OCI-LY7 (cell line): ENCODE data around the gene HACD2. TPM values are rescaled to one million over a fixed set of nuclear protein-coding genes. Genes with fewer than 3 reads are reported as not detected.
A peak's percentile ranks its signal among the peaks of the same experiment; 100 is the strongest.

Source experiments
- BruUV-seq: library from RNA; stranded (reverse); fragments of 400-500 nt; replicated peaks from 2 replicates; lab custom pipeline; 2021; lab: Mats Ljungman, UMichigan
- CTCF ChIA-PET: fragments of 300-600 bp; sonication (Branson Sonifier 250); formaldehyde crosslinking; loops from one replicate; lab custom pipeline; 2022; ENCODE audit warnings: antibody characterized with exemption; ENCODE audit not compliant: unreplicated experiment; lab: Charles Lee
- POLR2A ChIA-PET: fragments of 300-600 bp; sonication (Branson Sonifier 250); formaldehyde crosslinking; loops from one replicate; lab custom pipeline; 2022; ENCODE audit warnings: antibody characterized with exemption; lab: Charles Lee
- DNase-seq: peaks from one replicate; pipeline ENCODE4 v3.0.0-alpha.2; 2015; ENCODE audit warnings: low spot score
- H2AFZ ChIP-seq: fragments of 200-600 bp; sonication (generic), shearing (Covaris generic); 2 replicates; pipeline ENCODE4 v1.6.1; 2014; ENCODE audit warnings: mild to moderate bottlenecking, antibody characterized with exemption, low read length, moderate library complexity
- H3K27ac ChIP-seq: fragments of 200-600 bp; sonication (generic); 2 replicates; pipeline ENCODE4 v1.5.1; 2014; ENCODE audit warnings: mixed run types, low read depth, mild to moderate bottlenecking, moderate library complexity, low read length, inconsistent platforms; ENCODE audit not compliant: poor library complexity, severe bottlenecking
- H3K36me3 ChIP-seq: fragments of 200-600 bp; sonication (generic); 2 replicates; pipeline ENCODE4 v1.6.1; 2014; ENCODE audit warnings: mild to moderate bottlenecking, antibody characterized with exemption, low read length, moderate library complexity, mixed read lengths; ENCODE audit not compliant: insufficient read depth
- H3K4me1 ChIP-seq: fragments of 200-600 bp; sonication (generic); 2 replicates; pipeline ENCODE4 v1.5.1; 2014; ENCODE audit warnings: mild to moderate bottlenecking, low read length; ENCODE audit not compliant: insufficient read depth, poor library complexity, severe bottlenecking
- H3K4me2 ChIP-seq: fragments of 200-600 bp; sonication (generic); 2 replicates; pipeline ENCODE4 v1.6.1; 2014; ENCODE audit warnings: mild to moderate bottlenecking, low read length
- H3K4me3 ChIP-seq: fragments of 200-600 bp; sonication (generic); 2 replicates; pipeline ENCODE4 v1.5.1; 2014; ENCODE audit warnings: mild to moderate bottlenecking, low read depth, low read length; ENCODE audit not compliant: poor library complexity, severe bottlenecking
- H3K79me2 ChIP-seq: fragments of 200-600 bp; sonication (generic); 2 replicates; pipeline ENCODE4 v1.6.1; 2016; ENCODE audit warnings: low read depth, mild to moderate bottlenecking, low read length, moderate library complexity, mixed read lengths; ENCODE audit not compliant: insufficient read depth
- H3K9me2 ChIP-seq: fragments of 200-600 bp; sonication (generic); 2 replicates; pipeline ENCODE4 v1.6.1; 2016; ENCODE audit warnings: mild to moderate bottlenecking, low read length, mixed read lengths; ENCODE audit not compliant: insufficient read depth
- H3K9me3 ChIP-seq: fragments of 200-600 bp; sonication (generic); 2 replicates; pipeline ENCODE4 v1.6.1; 2014; ENCODE audit warnings: mild to moderate bottlenecking, mixed run types, low read length, mixed read lengths
- H4K20me1 ChIP-seq: fragments of 200-600 bp; sonication (generic); 2 replicates; pipeline ENCODE4 v1.6.1; 2014; ENCODE audit warnings: mild to moderate bottlenecking, antibody characterized with exemption, low read length, moderate library complexity, mixed read lengths; ENCODE audit not compliant: insufficient read depth
- CTCF ChIP-seq: fragments of 200-600 bp; sonication (generic); conservative IDR thresholded peaks from 2 replicates; pipeline ENCODE4 v1.5.1; 2014; ENCODE audit warnings: mild to moderate bottlenecking, antibody characterized with exemption, low read length, moderate library complexity, mixed read lengths
- EZH2phosphoT487 ChIP-seq: fragments of 200-600 bp; sonication (generic); IDR thresholded peaks from 2 replicates; pipeline ENCODE4 v1.6.1; 2018; ENCODE audit warnings: low read depth, borderline replicate concordance, mild to moderate bottlenecking, mixed run types, antibody characterized with exemption, low read length, moderate library complexity, mixed read lengths
- intact Hi-C: fragments of 100-400 bp; cut with micrococcal nuclease; formaldehyde crosslinking; loops from one replicate; pipeline ENCODE4 v1.10.0; 2022; ENCODE audit not compliant: unreplicated experiment
- total RNA-seq, 2 experiments: library from RNA; depleted of rRNA in 1 of 2; stranded (reverse); fragments of >200 nt in 1 of 2; shearing (Covaris generic) in 1 of 2; gene quantifications; 2 replicates each; pipeline ENCODE4 v1.2.3, GENCODE V29; 2014 to 2022

HACD2 gene
- total RNA-seq, 2 experiments from 2014 or later, result 10.2 to 22.5 TPM

DNA sequence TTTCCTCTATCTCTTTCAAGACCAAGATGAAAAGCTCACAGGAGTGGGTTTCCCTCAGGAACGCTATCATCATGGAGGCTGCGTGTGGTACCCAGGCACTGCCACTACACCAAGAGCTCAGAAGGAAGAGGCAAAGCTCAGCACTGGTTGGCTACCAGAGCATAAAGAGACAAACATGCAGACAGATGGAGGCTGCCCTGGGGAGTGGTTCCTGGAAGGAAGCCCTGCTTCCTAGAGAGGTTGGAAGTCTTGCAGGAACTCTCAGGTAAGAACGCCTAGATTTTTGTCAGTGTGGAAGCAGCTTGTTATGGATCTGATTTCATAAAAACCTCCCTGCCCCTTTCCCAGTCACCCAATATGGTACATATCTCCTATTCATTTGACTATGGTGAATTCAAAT lies 86.1 kb downstream of the HACD2 start:
- H2AFZ ChIP-seq, result no peak overlapping the region
- no TSS peak for BruUV-seq
- H3K4me1 ChIP-seq, result no peaks in the 10 kb centered on the region
- no peak overlapping the region for H3K4me2 ChIP-seq
- ChIA-PET POLR2A (interaction anchor here (0.8 to 1.5 kb wide), 2 partner anchors 10 to 44 kb away, joined by 4 to 5 read pairs; no protein-coding TSS in a partner anchor), CTCF (no interaction called here)
- H4K20me1 ChIP-seq, result no peaks in the 10 kb centered on the region
- TF ChIP-seq CTCF (no peak), EZH2phosphoT487 (no peak)
- H3K4me3 ChIP-seq, result no peak overlapping the region
- H3K79me2 ChIP-seq, result no peaks in the 10 kb centered on the region
- intact Hi-C loops, result no loop called here
- no peak overlapping the region for H3K27ac ChIP-seq
- H3K9me3 ChIP-seq, result no peaks in the 10 kb centered on the region
- no peaks in the 10 kb centered on the region for H3K9me2 ChIP-seq
- no peaks in the 10 kb centered on the region for H3K36me3 ChIP-seq
- no peak for DNase-seq

GRCh38 chr3:123493912-123494311 lies 90.9 kb downstream of the HACD2 start:
- Histone ChIP-seq H3K4me1 (no peaks in the 10 kb centered on the region), H3K9me3 (no peaks in the 10 kb centered on the region), H4K20me1 (no peaks in the 10 kb centered on the region), H3K4me2 (no peak overlapping the region), H2AFZ (no peak overlapping the region), H3K36me3 (no peaks in the 10 kb centered on the region), H3K27ac (no peak overlapping the region), H3K9me2 (no peaks in the 10 kb centered on the region), H3K79me2 (no peaks in the 10 kb centered on the region), H3K4me3 (no peak overlapping the region)
- POLR2A ChIA-PET, result interaction anchor here (0.6 to 1.5 kb wide), 2 partner anchors 11 to 232 kb away, joined by 3 to 4 read pairs; no protein-coding TSS in a partner anchor
- CTCF ChIA-PET, result no interaction called here
- BruUV-seq, result TSS peak; percentile 38
- TF ChIP-seq EZH2phosphoT487, result no peak
- TF ChIP-seq CTCF, result no peak
- intact Hi-C loops, result no loop called here
- no peak for DNase-seq

GRCh38 chr3:123491966-123492587 lies 92.8 kb downstream of the HACD2 start:
- POLR2A ChIA-PET, result no interaction called here
- Histone ChIP-seq H3K4me3 (no peak overlapping the region), H3K4me2 (no peak overlapping the region), H3K9me3 (no peaks in the 10 kb centered on the region), H3K27ac (no peak overlapping the region), H3K9me2 (no peaks in the 10 kb centered on the region), H2AFZ (no peak overlapping the region), H3K79me2 (no peaks in the 10 kb centered on the region), H3K4me1 (no peaks in the 10 kb centered on the region), H4K20me1 (no peaks in the 10 kb centered on the region), H3K36me3 (no peaks in the 10 kb centered on the region)
- no TSS peak for BruUV-seq
- DNase-seq, result no peak
- CTCF ChIA-PET, result no interaction called here
- intact Hi-C loops, result no loop called here
- TF ChIP-seq EZH2phosphoT487, result no peak
- no peak for TF ChIP-seq CTCF
